ENCODE measurements around the gene TAB3. TPM values are rescaled to one million over a fixed set of nuclear protein-coding genes. Genes with fewer than 3 reads are reported as not detected.
A peak's percentile ranks its signal among the peaks of the same experiment; 100 is the strongest.

TAB3 gene
- polyA plus RNA-seq (2013): 35.4 and 36.7 TPM in 2 replicates

GRCh38 chrX:30889147-30890140, at the start of gene TAB3:
Gene TAB3, minus strand, starts transcription at chrX:30889254. Its CDS starts 29,666 bp downstream, at chrX:30859588.
- DNase-seq: peak; percentile 95 to 99
- Histone ChIP-seq H3K27me3 (ENCODE audit: insufficient read depth, low read length) (no peaks in the 10 kb centered on the region), H4K91ac (ENCODE audit: low read depth, low read length) (peak within 1 kb of the TSS; percentile 94), H3K27ac (ENCODE audit: low read depth, low read length) (peak within 1 kb of the TSS; percentile 74), H3K23ac (ENCODE audit: low read length) (no peak within 1 kb of the TSS), H4K8ac (ENCODE audit: low read depth, low read length) (peak within 1 kb of the TSS; percentile 77), H2BK120ac (ENCODE audit: insufficient read depth, low read length, poor library complexity) (peak within 1 kb of the TSS; percentile 72), H3K9ac (ENCODE audit: low read length) (peak within 1 kb of the TSS; percentile 83), H3K79me1 (ENCODE audit: low read length) (peaks cover 20% of the 10 kb centered on the region), H3K4ac (ENCODE audit: low read depth, low read length) (peak within 1 kb of the TSS; percentile 76), H3K14ac (ENCODE audit: low read length) (peak within 1 kb of the TSS; percentile 77), H4K12ac (ENCODE audit: low read depth, low read length) (peak within 1 kb of the TSS; percentile 54), H2AFZ (ENCODE audit: insufficient read depth, low read length, poor library complexity) (peak within 1 kb of the TSS; percentile 90), H3K4me1 (ENCODE audit: control insufficient read depth in 1 of 2, insufficient read depth in 2 of 2, low read length in 2 of 2) (peaks cover 12 to 16% of the 10 kb centered on the region in 2 experiments), H3K4me3 (ENCODE audit: low read depth, low read length) (peak within 1 kb of the TSS; percentile 82), H3K4me2 (ENCODE audit: low read length) (peak within 1 kb of the TSS; percentile 86), H2AK5ac (ENCODE audit: low read length) (no peak within 1 kb of the TSS), H3K79me2 (ENCODE audit: control insufficient read depth, insufficient read depth, low read length, poor library complexity) (peaks cover 6% of the 10 kb centered on the region), H2BK5ac (ENCODE audit: low read depth, low read length, poor library complexity) (peak within 1 kb of the TSS; percentile 89), H3K9me3 (ENCODE audit: insufficient read depth, low read depth, low read length) (no peaks in the 10 kb centered on the region), H3K36me3 (ENCODE audit: control insufficient read depth in 1 of 2, insufficient read depth in 2 of 2, low read length in 2 of 2) (no peaks in the 10 kb centered on the region), H3K18ac (ENCODE audit: low read length) (peak within 1 kb of the TSS; percentile 68), H2BK12ac (ENCODE audit: low read length) (no peak within 1 kb of the TSS)
- no CpG with 5 or more reads among the region's 62 CpGs for WGBS (ENCODE audit: extremely low coverage, insufficient coverage, insufficient read length)

- Histone ChIP-seq H2AK5ac (ENCODE audit: low read length) (no peak overlapping the region), H3K27me3 (ENCODE audit: insufficient read depth, low read length) (no peaks in the 10 kb centered on the region), H2BK5ac (ENCODE audit: low read depth, low read length, poor library complexity) (no peak overlapping the region), H3K79me1 (ENCODE audit: low read length) (no peaks in the 10 kb centered on the region), H3K14ac (ENCODE audit: low read length) (no peak overlapping the region), H3K4me1 (ENCODE audit: control insufficient read depth in 1 of 2, insufficient read depth in 2 of 2, low read length in 2 of 2) (peaks cover 0 to 2% of the 10 kb centered on the region in 2 experiments), H4K12ac (ENCODE audit: low read depth, low read length) (no peak overlapping the region), H3K4me3 (ENCODE audit: low read depth, low read length) (no peak overlapping the region), H3K79me2 (ENCODE audit: control insufficient read depth, insufficient read depth, low read length, poor library complexity) (no peaks in the 10 kb centered on the region), H3K4ac (ENCODE audit: low read depth, low read length) (no peak overlapping the region), H2AFZ (ENCODE audit: insufficient read depth, low read length, poor library complexity) (no peak overlapping the region), H3K4me2 (ENCODE audit: low read length) (no peak overlapping the region), H3K23ac (ENCODE audit: low read length) (no peak overlapping the region), H4K91ac (ENCODE audit: low read depth, low read length) (no peak overlapping the region), H2BK120ac (ENCODE audit: insufficient read depth, low read length, poor library complexity) (no peak overlapping the region), H3K9me3 (ENCODE audit: insufficient read depth, low read depth, low read length) (no peaks in the 10 kb centered on the region), H3K9ac (ENCODE audit: low read length) (no peak overlapping the region), H2BK12ac (ENCODE audit: low read length) (no peak overlapping the region), H3K18ac (ENCODE audit: low read length) (no peak overlapping the region), H4K8ac (ENCODE audit: low read depth, low read length) (no peak overlapping the region), H3K27ac (ENCODE audit: low read depth, low read length) (no peak overlapping the region), H3K36me3 (ENCODE audit: control insufficient read depth in 1 of 2, insufficient read depth in 2 of 2, low read length in 2 of 2) (no peaks in the 10 kb centered on the region)
- no CpG with 5 or more reads among the region's 5 CpGs for WGBS (ENCODE audit: extremely low coverage, insufficient coverage, insufficient read length)
- peak; percentile 21 to 67 for DNase-seq
These were observed 49.2 kb upstream of the TAB3 start for GRCh38 chrX:30938295-30938694.

GRCh38 chrX:30935985-30936384, 46.9 kb upstream of the TAB3 start:
- Histone ChIP-seq H4K91ac (ENCODE audit: low read depth, low read length) (no peak overlapping the region), H3K23ac (ENCODE audit: low read length) (no peak overlapping the region), H3K27ac (ENCODE audit: low read depth, low read length) (no peak overlapping the region), H3K79me1 (ENCODE audit: low read length) (no peaks in the 10 kb centered on the region), H3K4ac (ENCODE audit: low read depth, low read length) (no peak overlapping the region), H2AFZ (ENCODE audit: insufficient read depth, low read length, poor library complexity) (no peak overlapping the region), H3K36me3 (ENCODE audit: control insufficient read depth in 1 of 2, insufficient read depth in 2 of 2, low read length in 2 of 2) (no peaks in the 10 kb centered on the region), H2AK5ac (ENCODE audit: low read length) (no peak overlapping the region), H3K4me3 (ENCODE audit: low read depth, low read length) (no peak overlapping the region), H3K9ac (ENCODE audit: low read length) (no peak overlapping the region), H3K4me1 (ENCODE audit: control insufficient read depth in 1 of 2, insufficient read depth in 2 of 2, low read length in 2 of 2) (peaks cover 0 to 5% of the 10 kb centered on the region in 2 experiments), H3K27me3 (ENCODE audit: insufficient read depth, low read length) (no peaks in the 10 kb centered on the region), H3K14ac (ENCODE audit: low read length) (no peak overlapping the region), H4K8ac (ENCODE audit: low read depth, low read length) (no peak overlapping the region), H3K4me2 (ENCODE audit: low read length) (no peak overlapping the region), H3K18ac (ENCODE audit: low read length) (no peak overlapping the region), H2BK12ac (ENCODE audit: low read length) (no peak overlapping the region), H2BK120ac (ENCODE audit: insufficient read depth, low read length, poor library complexity) (no peak overlapping the region), H3K9me3 (ENCODE audit: insufficient read depth, low read depth, low read length) (no peaks in the 10 kb centered on the region), H2BK5ac (ENCODE audit: low read depth, low read length, poor library complexity) (no peak overlapping the region), H3K79me2 (ENCODE audit: control insufficient read depth, insufficient read depth, low read length, poor library complexity) (no peaks in the 10 kb centered on the region), H4K12ac (ENCODE audit: low read depth, low read length) (no peak overlapping the region)
- DNase-seq: peak; percentile 50 to 63
- WGBS (ENCODE audit: extremely low coverage, insufficient coverage, insufficient read length): no CpG with 5 or more reads among the region's 2 CpGs

- peaks cover 0 to 2% of the 10 kb centered on the region in 2 experiments for H3K4me1 ChIP-seq (ENCODE audit: control insufficient read depth in 1 of 2, insufficient read depth in 2 of 2, low read length in 2 of 2)
- H3K27ac ChIP-seq (ENCODE audit: low read depth, low read length): no peak overlapping the region
- no peak overlapping the region for H3K23ac ChIP-seq (ENCODE audit: low read length)
- no CpG with 5 or more reads among the region's 1 CpG for WGBS (ENCODE audit: extremely low coverage, insufficient coverage, insufficient read length)
- no peak overlapping the region for H2BK5ac ChIP-seq (ENCODE audit: low read depth, low read length, poor library complexity)
- no peak overlapping the region for H4K91ac ChIP-seq (ENCODE audit: low read depth, low read length)
- no peak overlapping the region for H2BK120ac ChIP-seq (ENCODE audit: insufficient read depth, low read length, poor library complexity)
- no peaks in the 10 kb centered on the region for H3K79me1 ChIP-seq (ENCODE audit: low read length)
- H3K4me3 ChIP-seq (ENCODE audit: low read depth, low read length): no peak overlapping the region
- no peak overlapping the region for H3K9ac ChIP-seq (ENCODE audit: low read length)
- no peak overlapping the region for H2BK12ac ChIP-seq (ENCODE audit: low read length)
- H3K14ac ChIP-seq (ENCODE audit: low read length): no peak overlapping the region
- H3K4ac ChIP-seq (ENCODE audit: low read depth, low read length): no peak overlapping the region
- no peak overlapping the region for H2AFZ ChIP-seq (ENCODE audit: insufficient read depth, low read length, poor library complexity)
- H2AK5ac ChIP-seq (ENCODE audit: low read length): no peak overlapping the region
- no peaks in the 10 kb centered on the region for H3K79me2 ChIP-seq (ENCODE audit: control insufficient read depth, insufficient read depth, low read length, poor library complexity)
- no peak overlapping the region for H4K8ac ChIP-seq (ENCODE audit: low read depth, low read length)
- no peak overlapping the region for H4K12ac ChIP-seq (ENCODE audit: low read depth, low read length)
- H3K36me3 ChIP-seq (ENCODE audit: control insufficient read depth in 1 of 2, insufficient read depth in 2 of 2, low read length in 2 of 2): no peaks in the 10 kb centered on the region
- no peak overlapping the region for H3K18ac ChIP-seq (ENCODE audit: low read length)
- no peak overlapping the region for H3K4me2 ChIP-seq (ENCODE audit: low read length)
- no peaks in the 10 kb centered on the region for H3K9me3 ChIP-seq (ENCODE audit: insufficient read depth, low read depth, low read length)
- H3K27me3 ChIP-seq (ENCODE audit: insufficient read depth, low read length): no peaks in the 10 kb centered on the region
- DNase-seq: no peak
These were observed 42.9 kb upstream of the TAB3 start for GRCh38 chrX:30931920-30932319.
